Loucy (cell line): ENCODE measurements around the gene L1CAM.

Experiments
- H2AFZ ChIP-seq: fragments of 200-600 bp; sonication (generic); 2 replicates; pipeline ENCODE4 v1.6.0; 2016; ENCODE audit warnings: antibody characterized with exemption, mild to moderate bottlenecking, low read length, moderate library complexity
- H3F3A ChIP-seq: fragments of 200-600 bp; 2 replicates; pipeline ENCODE4 v1.6.0; 2016; ENCODE audit warnings: antibody characterized with exemption, low read depth, mild to moderate bottlenecking
- H3K27me3 ChIP-seq: fragments of 200-600 bp; sonication (generic); 2 replicates; pipeline ENCODE4 v1.6.1; 2014; ENCODE audit warnings: low read length, mild to moderate bottlenecking; ENCODE audit not compliant: insufficient read depth, poor library complexity, severe bottlenecking
- H3K36me3 ChIP-seq: fragments of 200-600 bp; sonication (generic); 2 replicates; pipeline ENCODE4 v1.6.1; 2016; ENCODE audit warnings: low read length; ENCODE audit not compliant: insufficient read depth
- H3K4me1 ChIP-seq: fragments of 200-600 bp; sonication (generic); 2 replicates; pipeline ENCODE4 v1.5.1; 2014; ENCODE audit warnings: low read length, mild to moderate bottlenecking; ENCODE audit not compliant: insufficient read depth, poor library complexity, severe bottlenecking
- H3K4me2 ChIP-seq: fragments of 200-600 bp; sonication (generic); 2 replicates; pipeline ENCODE4 v1.6.0; 2014; ENCODE audit warnings: antibody characterized with exemption, low read length, low read depth, mild to moderate bottlenecking; ENCODE audit not compliant: poor library complexity, severe bottlenecking
- H3K4me3 ChIP-seq: fragments of 200-600 bp; sonication (generic); 2 replicates; pipeline ENCODE4 v1.5.1; 2014; ENCODE audit warnings: low read length, mild to moderate bottlenecking, mixed read lengths; ENCODE audit not compliant: poor library complexity, severe bottlenecking
- H3K79me2 ChIP-seq: fragments of 200-600 bp; sonication (generic); 2 replicates; pipeline ENCODE4 v1.6.1; 2014; ENCODE audit warnings: low read length; ENCODE audit not compliant: insufficient read depth
- H3K9ac ChIP-seq: fragments of 200-600 bp; sonication (generic); 2 replicates; pipeline ENCODE4 v1.6.0; 2014; ENCODE audit warnings: mild to moderate bottlenecking, low read depth, low read length, moderate library complexity; ENCODE audit not compliant: poor library complexity, severe bottlenecking
- H3K9me2 ChIP-seq: fragments of 200-600 bp; sonication (generic); replicated peaks from 2 replicates; pipeline ENCODE4 v1.6.1; 2016; ENCODE audit warnings: low read depth, low read length, mixed read lengths
- H3K9me3 ChIP-seq: fragments of 200-600 bp; sonication (generic); 2 replicates; pipeline ENCODE4 v1.6.1; 2014; ENCODE audit warnings: mild to moderate bottlenecking, antibody characterized with exemption, low read length, low read depth; ENCODE audit not compliant: insufficient read depth
- H4K20me1 ChIP-seq: fragments of 200-600 bp; sonication (generic); 2 replicates; pipeline ENCODE4 v1.6.0; 2014; ENCODE audit warnings: antibody characterized with exemption, low read length, mild to moderate bottlenecking; ENCODE audit not compliant: insufficient read depth, poor library complexity, severe bottlenecking
- CTCF ChIP-seq: fragments of 200-600 bp; sonication (generic); conservative IDR thresholded peaks from 2 replicates; pipeline ENCODE4 v1.5.1; 2014; ENCODE audit warnings: mild to moderate bottlenecking, antibody characterized with exemption, low read length
- EZH2phosphoT487 ChIP-seq: fragments of 200-600 bp; IDR thresholded peaks from 2 replicates; pipeline ENCODE4 v1.6.1; 2018; ENCODE audit warnings: antibody characterized with exemption, mild to moderate bottlenecking, moderate library complexity, borderline replicate concordance

L1CAM gene

DNA sequence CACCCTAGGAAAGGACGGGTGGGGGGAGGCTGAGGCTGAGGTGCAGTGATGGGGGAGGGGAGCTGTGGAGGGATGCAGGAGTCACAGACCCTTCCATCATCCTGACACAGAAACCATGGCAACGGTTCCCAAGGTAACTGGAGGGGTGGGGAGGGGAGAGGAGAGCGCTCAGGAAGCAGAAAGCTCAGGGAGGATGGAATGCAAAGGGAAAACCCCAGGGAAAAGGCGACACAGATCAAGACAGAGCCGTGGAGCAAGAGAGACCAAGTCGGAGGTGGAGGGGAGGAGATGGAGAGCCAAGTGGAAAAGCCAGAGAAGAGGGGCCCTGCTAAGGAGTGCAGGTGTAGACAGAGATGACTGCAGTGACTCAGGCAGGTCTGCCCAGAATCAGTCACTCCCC is 14.5 kb downstream of the L1CAM start:
- Histone ChIP-seq H3K4me1 (no peaks in the 10 kb centered on the region), H3K79me2 (no peaks in the 10 kb centered on the region), H3K27me3 (no peaks in the 10 kb centered on the region), H3K4me3 (no peak overlapping the region), H3K9ac (no peak overlapping the region), H4K20me1 (no peaks in the 10 kb centered on the region), H3K36me3 (no peaks in the 10 kb centered on the region), H3F3A (no peaks in the 10 kb centered on the region), H3K9me3 (no peaks in the 10 kb centered on the region), H3K4me2 (no peak overlapping the region), H3K9me2 (no peaks in the 10 kb centered on the region), H2AFZ (no peak overlapping the region)
- TF ChIP-seq EZH2phosphoT487: no peak
- TF ChIP-seq CTCF: no peak

DNA sequence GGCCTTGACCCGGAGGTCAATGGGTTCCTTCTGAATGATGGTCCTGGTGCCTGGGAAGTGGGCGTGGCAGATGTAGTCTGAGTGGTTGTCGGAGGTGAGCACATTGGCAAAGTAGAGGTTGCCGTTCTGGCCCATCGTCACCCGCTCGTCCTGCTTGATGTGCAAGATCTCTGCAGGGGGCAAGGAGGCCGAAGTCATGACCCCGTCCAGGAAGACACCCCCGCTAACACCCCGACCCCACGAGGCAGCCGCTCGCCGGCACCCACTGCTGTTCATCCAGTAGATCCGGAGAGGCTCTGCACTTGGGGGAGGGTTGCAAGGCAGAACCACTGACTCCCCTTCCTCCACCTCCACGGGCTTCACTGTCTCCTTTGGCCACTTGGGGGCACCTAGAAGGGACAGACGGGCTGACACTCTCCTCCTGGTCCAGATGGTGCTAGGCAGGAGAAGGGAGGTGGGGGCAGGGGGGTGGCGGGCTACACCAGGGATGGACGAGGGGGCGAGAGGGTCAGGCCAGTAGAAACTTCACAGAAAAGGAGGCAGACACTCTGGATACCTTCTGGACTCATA is 15.1 kb downstream of the L1CAM start:
- no peak overlapping the region for H3K4me3 ChIP-seq
- H3K36me3 ChIP-seq: no peaks in the 10 kb centered on the region
- no peaks in the 10 kb centered on the region for H3K9me2 ChIP-seq
- no peaks in the 10 kb centered on the region for H3K27me3 ChIP-seq
- H4K20me1 ChIP-seq: no peaks in the 10 kb centered on the region
- H3K4me1 ChIP-seq: no peaks in the 10 kb centered on the region
- no peak for TF ChIP-seq EZH2phosphoT487
- no peak for TF ChIP-seq CTCF
- no peak overlapping the region for H3K4me2 ChIP-seq
- H3K79me2 ChIP-seq: no peaks in the 10 kb centered on the region
- no peak overlapping the region for H2AFZ ChIP-seq
- no peaks in the 10 kb centered on the region for H3K9me3 ChIP-seq
- no peaks in the 10 kb centered on the region for H3F3A ChIP-seq
- no peak overlapping the region for H3K9ac ChIP-seq

GRCh38 chrX:153870288-153870690 is 15.7 kb downstream of the L1CAM start:
- H3K4me3 ChIP-seq: no peak overlapping the region
- H3K36me3 ChIP-seq: no peaks in the 10 kb centered on the region
- no peak overlapping the region for H3K9ac ChIP-seq
- no peak overlapping the region for H3K4me2 ChIP-seq
- H3K9me2 ChIP-seq: no peaks in the 10 kb centered on the region
- no peaks in the 10 kb centered on the region for H3K27me3 ChIP-seq
- H2AFZ ChIP-seq: no peak overlapping the region
- no peaks in the 10 kb centered on the region for H4K20me1 ChIP-seq
- H3K4me1 ChIP-seq: no peaks in the 10 kb centered on the region
- no peaks in the 10 kb centered on the region for H3K79me2 ChIP-seq
- no peaks in the 10 kb centered on the region for H3K9me3 ChIP-seq
- TF ChIP-seq CTCF (no peak), EZH2phosphoT487 (no peak)
- no peaks in the 10 kb centered on the region for H3F3A ChIP-seq
